ENCODE measurements around the gene PHACTR1.

PHACTR1 gene

GRCh38 chr6:12977206-12977605, 260.6 kb downstream of the PHACTR1 start:
- Histone ChIP-seq H3K4me3 (ENCODE audit: low read depth, low read length, poor library complexity, severe bottlenecking) (no peak overlapping the region), H3K4me2 (ENCODE audit: low read length) (no peak overlapping the region), H3K27me3 (ENCODE audit: insufficient read depth, low read length) (no peaks in the 10 kb centered on the region), H3K27ac (ENCODE audit: low read depth, low read length, poor library complexity, severe bottlenecking) (no peak overlapping the region), H3K9me2 (ENCODE audit: low read depth, low read length) (no peaks in the 10 kb centered on the region), H3K36me3 (ENCODE audit: insufficient read depth, low read length) (no peaks in the 10 kb centered on the region), H2AFZ (ENCODE audit: low read length) (no peak overlapping the region), H4K20me1 (ENCODE audit: insufficient read depth, low read length) (no peaks in the 10 kb centered on the region), H3K9ac (ENCODE audit: low read length) (no peak overlapping the region), H3K9me3 (ENCODE audit: low read length) (no peaks in the 10 kb centered on the region), H3F3A (ENCODE audit: insufficient read depth, low read length) (no peaks in the 10 kb centered on the region), H3K4me1 (ENCODE audit: insufficient read depth, low read length, severe bottlenecking) (no peaks in the 10 kb centered on the region), H3K79me2 (ENCODE audit: insufficient read depth, low read length) (no peaks in the 10 kb centered on the region)
- TF ChIP-seq CTCF (IDR thresholded peaks at IDR 0.05; ENCODE audit: low read length) = no peak
- no peak for TF ChIP-seq EZH2 (IDR thresholded peaks at IDR 0.05; ENCODE audit: borderline replicate concordance, low read length)

- no peak overlapping the region for H3K4me3 ChIP-seq (ENCODE audit: low read depth, low read length, poor library complexity, severe bottlenecking)
- no peaks in the 10 kb centered on the region for H3F3A ChIP-seq (ENCODE audit: insufficient read depth, low read length)
- no peaks in the 10 kb centered on the region for H3K36me3 ChIP-seq (ENCODE audit: insufficient read depth, low read length)
- no peaks in the 10 kb centered on the region for H3K4me1 ChIP-seq (ENCODE audit: insufficient read depth, low read length, severe bottlenecking)
- H3K79me2 ChIP-seq (ENCODE audit: insufficient read depth, low read length) = no peaks in the 10 kb centered on the region
- no peaks in the 10 kb centered on the region for H3K9me3 ChIP-seq (ENCODE audit: low read length)
- H3K4me2 ChIP-seq (ENCODE audit: low read length) = no peak overlapping the region
- no peaks in the 10 kb centered on the region for H4K20me1 ChIP-seq (ENCODE audit: insufficient read depth, low read length)
- TF ChIP-seq CTCF (IDR thresholded peaks at IDR 0.05; ENCODE audit: low read length) (no peak), EZH2 (IDR thresholded peaks at IDR 0.05; ENCODE audit: borderline replicate concordance, low read length) (no peak)
- no peaks in the 10 kb centered on the region for H3K9me2 ChIP-seq (ENCODE audit: low read depth, low read length)
- H3K9ac ChIP-seq (ENCODE audit: low read length) = no peak overlapping the region
- H2AFZ ChIP-seq (ENCODE audit: low read length) = no peak overlapping the region
- no peaks in the 10 kb centered on the region for H3K27me3 ChIP-seq (ENCODE audit: insufficient read depth, low read length)
- H3K27ac ChIP-seq (ENCODE audit: low read depth, low read length, poor library complexity, severe bottlenecking) = no peak overlapping the region
Measured at GRCh38 chr6:12977806-12978205, 261.2 kb downstream of the PHACTR1 start.

DNA sequence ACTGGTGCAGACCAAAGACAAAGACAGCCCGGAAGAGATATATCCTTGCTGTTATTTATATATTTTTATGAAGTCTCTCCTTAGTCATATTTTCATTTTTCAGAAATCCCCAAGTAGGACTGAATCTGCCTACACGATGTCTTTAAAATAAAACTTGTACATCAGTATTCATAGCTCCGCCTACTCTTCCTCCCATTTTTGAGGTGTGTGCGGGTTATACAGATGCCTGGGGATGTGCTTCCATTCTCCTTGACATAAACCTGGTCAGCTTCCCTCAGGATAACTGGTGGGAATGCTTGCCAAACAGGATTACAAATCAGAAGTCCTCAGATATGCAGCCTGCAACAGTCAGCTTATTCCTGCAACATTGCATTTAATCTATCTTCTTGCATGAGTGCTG, 264.2 kb downstream of the PHACTR1 start:
- Histone ChIP-seq H3K9me3 (ENCODE audit: low read length) (no peaks in the 10 kb centered on the region), H3K27me3 (ENCODE audit: insufficient read depth, low read length) (no peaks in the 10 kb centered on the region), H3K36me3 (ENCODE audit: insufficient read depth, low read length) (no peaks in the 10 kb centered on the region), H3K4me1 (ENCODE audit: insufficient read depth, low read length, severe bottlenecking) (no peaks in the 10 kb centered on the region), H2AFZ (ENCODE audit: low read length) (no peak overlapping the region), H3K27ac (ENCODE audit: low read depth, low read length, poor library complexity, severe bottlenecking) (no peak overlapping the region), H3K4me2 (ENCODE audit: low read length) (no peak overlapping the region), H3K9me2 (ENCODE audit: low read depth, low read length) (no peaks in the 10 kb centered on the region), H3K9ac (ENCODE audit: low read length) (no peak overlapping the region), H4K20me1 (ENCODE audit: insufficient read depth, low read length) (no peaks in the 10 kb centered on the region), H3K4me3 (ENCODE audit: low read depth, low read length, poor library complexity, severe bottlenecking) (no peak overlapping the region), H3F3A (ENCODE audit: insufficient read depth, low read length) (no peaks in the 10 kb centered on the region), H3K79me2 (ENCODE audit: insufficient read depth, low read length) (no peaks in the 10 kb centered on the region)
- TF ChIP-seq EZH2 (IDR thresholded peaks at IDR 0.05; ENCODE audit: borderline replicate concordance, low read length) = no peak
- TF ChIP-seq CTCF (IDR thresholded peaks at IDR 0.05; ENCODE audit: low read length) = no peak

Measured in OCI-LY1 (cell line).